Stimulated activated naive CD8-positive, alpha-beta T cell treated with anti-CD3 and anti-CD28 coated beads, Interleukin-15, amount 100 ng/mL, for 72 hours (primary cell): ENCODE results near the gene FAM222A.
A peak's percentile ranks its signal among the peaks of the same experiment; 100 is the strongest.

Experiments
- ATAC-seq: fragments of 150-1000 bp; cut with Tn5 transposase; 2 replicates; pipeline ENCODE4 v1.10.0; 2021; ENCODE audit warnings: mild to moderate bottlenecking, moderate library complexity
- DNase-seq, 2 donors: peaks; one replicate each; pipeline ENCODE4 v3.0.0; 2021 to 2022
- H3K27ac Mint-ChIP-seq, 2 donors: one replicate each; pipeline ENCODE4 v1.8.0; 2022; ENCODE audit warnings: mild to moderate bottlenecking in 2 of 2, mixed read lengths in 2 of 2, moderate library complexity in 2 of 2
- H3K27me3 Mint-ChIP-seq: one replicate; pipeline ENCODE4 v1.8.0; 2022; ENCODE audit warnings: mixed read lengths
- H3K4me1 Mint-ChIP-seq: one replicate; pipeline ENCODE4 v1.8.0; 2022; ENCODE audit warnings: mild to moderate bottlenecking, mixed read lengths
- H3K4me3 Mint-ChIP-seq, 2 donors: one replicate each; pipeline ENCODE4 v1.8.0; 2022; ENCODE audit warnings: mild to moderate bottlenecking in 2 of 2, mixed read lengths in 2 of 2, moderate library complexity in 1 of 2
- H3K9me3 Mint-ChIP-seq, 2 donors: one replicate each; pipeline ENCODE4 v1.8.0; 2022; ENCODE audit warnings: mixed read lengths in 2 of 2

Gene FAM222A

GRCh38 chr12:109713187-109714070 is at the start of gene FAM222A:
Gene FAM222A (plus strand): TSS chr12:109713825. CDS start chr12:109744147, 30,322 bp downstream.
- H3K4me3 Mint-ChIP-seq, result peak within 1 kb of the TSS; percentile 69 to 81
- ATAC-seq, result peak; percentile 93
- peak within 1 kb of the TSS in 1 of 2 donors; percentile 67 for H3K27ac Mint-ChIP-seq

GRCh38 chr12:109664402-109664801 is 49.2 kb upstream of the FAM222A start:
- ATAC-seq, result no peak
- Mint-ChIP-seq H3K27me3 (peaks cover 8% of the 10 kb centered on the region), H3K4me3 (no peak overlapping the region), H3K9me3 (no peaks in the 10 kb centered on the region), H3K4me1 (no peaks in the 10 kb centered on the region), H3K27ac (no peak overlapping the region)
- no peak for DNase-seq

More at GRCh38 chr12:109713187-109714070, at the start of gene FAM222A:
- peaks cover 83% of the 10 kb centered on the region for H3K27me3 Mint-ChIP-seq
- H3K9me3 Mint-ChIP-seq, result no peaks in the 10 kb centered on the region
- peak; percentile 96 to 97 for DNase-seq
- peaks cover 12% of the 10 kb centered on the region for H3K4me1 Mint-ChIP-seq

- no peak for ATAC-seq
- Mint-ChIP-seq H3K4me1 (no peaks in the 10 kb centered on the region), H3K4me3 (no peak overlapping the region), H3K9me3 (no peaks in the 10 kb centered on the region), H3K27me3 (peaks cover 16% of the 10 kb centered on the region), H3K27ac (no peak overlapping the region)
- no peak for DNase-seq
These were observed 47.6 kb upstream of the FAM222A start for GRCh38 chr12:109666068-109666467.

GRCh38 chr12:109670731-109671130 is 42.9 kb upstream of the FAM222A start:
- Mint-ChIP-seq H3K9me3 (no peaks in the 10 kb centered on the region), H3K27ac (no peak overlapping the region), H3K27me3 (peaks cover 26% of the 10 kb centered on the region), H3K4me3 (no peak overlapping the region), H3K4me1 (no peaks in the 10 kb centered on the region)
- ATAC-seq (no peak), DNase-seq (no peak)

- no peak for DNase-seq
- peaks cover 33% of the 10 kb centered on the region for H3K27me3 Mint-ChIP-seq
- H3K4me3 Mint-ChIP-seq, result no peak overlapping the region
- no peaks in the 10 kb centered on the region for H3K9me3 Mint-ChIP-seq
- H3K27ac Mint-ChIP-seq, result no peak overlapping the region
- H3K4me1 Mint-ChIP-seq, result no peaks in the 10 kb centered on the region
- no peak for ATAC-seq
These were observed 42.1 kb upstream of the FAM222A start for GRCh38 chr12:109671502-109671901.

GRCh38 chr12:109673379-109673778 is 40.2 kb upstream of the FAM222A start:
- Mint-ChIP-seq H3K9me3 (no peaks in the 10 kb centered on the region), H3K4me1 (no peaks in the 10 kb centered on the region), H3K27me3 (peaks cover 33% of the 10 kb centered on the region), H3K27ac (no peak overlapping the region), H3K4me3 (no peak overlapping the region)
- DNase-seq (no peak), ATAC-seq (no peak)

- Mint-ChIP-seq H3K4me1 (no peaks in the 10 kb centered on the region), H3K27me3 (peaks cover 29% of the 10 kb centered on the region), H3K27ac (no peak overlapping the region), H3K9me3 (no peaks in the 10 kb centered on the region), H3K4me3 (no peak overlapping the region)
- ATAC-seq, result no peak
- no peak for DNase-seq
These were observed 39.7 kb upstream of the FAM222A start for GRCh38 chr12:109673884-109674283.

GRCh38 chr12:109675411-109675810 is 38.2 kb upstream of the FAM222A start:
- Mint-ChIP-seq H3K27ac (no peak overlapping the region), H3K4me3 (no peak overlapping the region), H3K27me3 (peaks cover 23% of the 10 kb centered on the region), H3K4me1 (no peaks in the 10 kb centered on the region), H3K9me3 (no peaks in the 10 kb centered on the region)
- no peak for DNase-seq
- ATAC-seq, result no peak

- Mint-ChIP-seq H3K4me3 (no peak overlapping the region), H3K9me3 (no peaks in the 10 kb centered on the region), H3K4me1 (no peaks in the 10 kb centered on the region), H3K27me3 (peaks cover 11% of the 10 kb centered on the region), H3K27ac (no peak overlapping the region)
- ATAC-seq (no peak), DNase-seq (no peak)
These were observed 36.3 kb upstream of the FAM222A start for GRCh38 chr12:109677279-109677691.

- Mint-ChIP-seq H3K4me3 (no peak overlapping the region), H3K27me3 (peaks cover 11% of the 10 kb centered on the region), H3K9me3 (no peaks in the 10 kb centered on the region), H3K27ac (no peak overlapping the region), H3K4me1 (no peaks in the 10 kb centered on the region)
- ATAC-seq (no peak), DNase-seq (no peak)
These were observed 34.9 kb upstream of the FAM222A start for GRCh38 chr12:109678719-109679118.

GRCh38 chr12:109679501-109680263 is 33.9 kb upstream of the FAM222A start:
- H3K4me1 Mint-ChIP-seq, result no peaks in the 10 kb centered on the region
- DNase-seq, result no peak
- no peaks in the 10 kb centered on the region for H3K9me3 Mint-ChIP-seq
- H3K27ac Mint-ChIP-seq, result no peak overlapping the region
- ATAC-seq, result no peak
- peaks cover 11% of the 10 kb centered on the region for H3K27me3 Mint-ChIP-seq
- H3K4me3 Mint-ChIP-seq, result no peak overlapping the region

GRCh38 chr12:109680264-109681005 is 33.2 kb upstream of the FAM222A start:
- Mint-ChIP-seq H3K9me3 (no peaks in the 10 kb centered on the region), H3K27ac (no peak overlapping the region), H3K4me1 (no peaks in the 10 kb centered on the region), H3K27me3 (peaks cover 9% of the 10 kb centered on the region), H3K4me3 (no peak overlapping the region)
- DNase-seq, result no peak
- no peak for ATAC-seq

- ATAC-seq, result no peak
- Mint-ChIP-seq H3K4me3 (no peak overlapping the region), H3K27me3 (no peaks in the 10 kb centered on the region)
These were observed 31.5 kb upstream of the FAM222A start for GRCh38 chr12:109681986-109682707.

GRCh38 chr12:109682708-109683060 is 30.9 kb upstream of the FAM222A start:
- H3K27me3 Mint-ChIP-seq, result no peaks in the 10 kb centered on the region
- ATAC-seq, result no peak
- no peak for DNase-seq
- H3K4me1 Mint-ChIP-seq, result no peaks in the 10 kb centered on the region
- H3K27ac Mint-ChIP-seq, result no peak overlapping the region
- H3K9me3 Mint-ChIP-seq, result no peaks in the 10 kb centered on the region
- H3K4me3 Mint-ChIP-seq, result no peak overlapping the region

More at GRCh38 chr12:109681986-109682707, 31.5 kb upstream of the FAM222A start:
- H3K4me1 Mint-ChIP-seq, result no peaks in the 10 kb centered on the region
- H3K9me3 Mint-ChIP-seq, result no peaks in the 10 kb centered on the region
- no peak overlapping the region for H3K27ac Mint-ChIP-seq
- DNase-seq, result no peak

- no peak for ATAC-seq
- no peak for DNase-seq
- no peaks in the 10 kb centered on the region for H3K9me3 Mint-ChIP-seq
These were observed 30.3 kb upstream of the FAM222A start for GRCh38 chr12:109683316-109683715.

More at GRCh38 chr12:109683316-109683715, 30.3 kb upstream of the FAM222A start:
- Mint-ChIP-seq H3K4me3 (no peak overlapping the region), H3K27ac (no peak overlapping the region), H3K4me1 (no peaks in the 10 kb centered on the region), H3K27me3 (no peaks in the 10 kb centered on the region)
